Left ventricle myocardium inferior (tissue), 1 donor: ENCODE measurements around the gene TMC6. TPM values are rescaled to one million over a fixed set of nuclear protein-coding genes. Genes with fewer than 3 reads are reported as not detected.

Experiments
- DNase-seq: peaks from one replicate; pipeline ENCODE4 v3.0.0-alpha.2; 2020
- H3K27ac ChIP-seq: fragments of 200-600 bp; replicated peaks from 2 replicates; pipeline ENCODE4 v1.8.0; 2021
- H3K27me3 ChIP-seq: fragments of 200-600 bp; 2 replicates; pipeline ENCODE4 v1.8.0; 2021; ENCODE audit warnings: low read depth
- H3K36me3 ChIP-seq: fragments of 200-600 bp; 2 replicates; pipeline ENCODE4 v1.8.0; 2021
- H3K4me1 ChIP-seq: fragments of 200-600 bp; 2 replicates; pipeline ENCODE4 v1.8.0; 2021
- H3K4me3 ChIP-seq: fragments of 200-600 bp; 2 replicates; pipeline ENCODE4 v1.8.0; 2021; ENCODE audit warnings: mild to moderate bottlenecking, moderate library complexity
- H3K9me3 ChIP-seq: fragments of 200-600 bp; replicated peaks from 2 replicates; pipeline ENCODE4 v1.8.0; 2021
- CTCF ChIP-seq: fragments of 200-600 bp; IDR thresholded peaks from 2 replicates; pipeline ENCODE4 v1.8.0; 2021; ENCODE audit warnings: antibody characterized with exemption, mild to moderate bottlenecking, borderline replicate concordance
- intact Hi-C: fragments of 100-400 bp; cut with micrococcal nuclease; formaldehyde crosslinking; loops from one replicate; pipeline ENCODE4 v1.11.0; 2022
- total RNA-seq: library from RNA; stranded (reverse); fragmentation: NEBNext Ultra II Directional; extraction: Animal tissue kit (Norgen Biotek cat#: 25700); gene quantifications from one replicate; pipeline ENCODE4 v1.2.1, GENCODE V29; 2021
- donor health status: DM: no; HTN: yes; CAD: no; lungs with severe emphysema.

The TMC6 gene
- total RNA-seq, 1 donor from 2014 or later: 39.5 TPM

GRCh38 chr17:78123258-78123929, 5.2 kb downstream of the TMC6 start:
- H3K36me3 ChIP-seq: peaks cover 66% of the 10 kb centered on the region
- H3K27ac ChIP-seq: no peak overlapping the region
- H3K4me3 ChIP-seq: no peak overlapping the region
- peaks cover 55% of the 10 kb centered on the region for H3K4me1 ChIP-seq
- H3K27me3 ChIP-seq: no peaks in the 10 kb centered on the region
- no peak for DNase-seq
- no peak for TF ChIP-seq CTCF
- intact Hi-C loops: no loop called here
- no peaks in the 10 kb centered on the region for H3K9me3 ChIP-seq

- no peak for DNase-seq
- intact Hi-C loops: no loop called here
- Histone ChIP-seq H3K36me3 (peaks cover 66% of the 10 kb centered on the region), H3K27me3 (no peaks in the 10 kb centered on the region), H3K4me3 (no peak overlapping the region), H3K27ac (no peak overlapping the region), H3K4me1 (peaks cover 52% of the 10 kb centered on the region), H3K9me3 (no peaks in the 10 kb centered on the region)
- no peak for TF ChIP-seq CTCF
Observed at GRCh38 chr17:78122931-78123249, 5.7 kb downstream of the TMC6 start.

- Histone ChIP-seq H3K9me3 (no peaks in the 10 kb centered on the region), H3K27me3 (no peaks in the 10 kb centered on the region), H3K4me1 (peaks cover 52% of the 10 kb centered on the region), H3K36me3 (peaks cover 66% of the 10 kb centered on the region), H3K4me3 (no peak overlapping the region), H3K27ac (peak overlapping the region; percentile 8)
- TF ChIP-seq CTCF: no peak
- no peak for DNase-seq
- intact Hi-C loops: no loop called here
Observed at GRCh38 chr17:78122216-78122930, 6.2 kb downstream of the TMC6 start.

- H3K4me1 ChIP-seq: peaks cover 49% of the 10 kb centered on the region
- TF ChIP-seq CTCF: no peak
- H3K27ac ChIP-seq: no peak overlapping the region
- H3K4me3 ChIP-seq: no peak overlapping the region
- H3K27me3 ChIP-seq: no peaks in the 10 kb centered on the region
- intact Hi-C loops: no loop called here
- no peaks in the 10 kb centered on the region for H3K9me3 ChIP-seq
- H3K36me3 ChIP-seq: peaks cover 66% of the 10 kb centered on the region
- DNase-seq: no peak
Observed at GRCh38 chr17:78121801-78122215, 6.7 kb downstream of the TMC6 start.

- H3K27me3 ChIP-seq: no peaks in the 10 kb centered on the region
- DNase-seq: no peak
- H3K4me3 ChIP-seq: no peak overlapping the region
- intact Hi-C loops: no loop called here
- H3K9me3 ChIP-seq: no peaks in the 10 kb centered on the region
- H3K27ac ChIP-seq: no peak overlapping the region
- peaks cover 43% of the 10 kb centered on the region for H3K4me1 ChIP-seq
- peaks cover 66% of the 10 kb centered on the region for H3K36me3 ChIP-seq
- no peak for TF ChIP-seq CTCF
Observed at GRCh38 chr17:78120971-78121800, 7.4 kb downstream of the TMC6 start.
